Activated CD4-positive, alpha-beta T cell treated with anti-CD3 and anti-CD28 coated beads for 24 hours (primary cell): ENCODE results near the gene APPL2.
A peak's percentile ranks its signal among the peaks of the same experiment; 100 is the strongest.

ENCODE experiments used
- DNase-seq, 2 donors: peaks; one replicate each; pipeline ENCODE4 v3.0.0-alpha.2; 2020; ENCODE audit warnings: low read depth in 2 of 2

Gene APPL2

GRCh38 chr12:105235732-105236476, at the start of gene APPL2:
Gene APPL2 (minus strand): TSS chr12:105236174. CDS start chr12:105236012, 162 bp downstream.
- peak; percentile 71 to 75 for DNase-seq

- no peak for DNase-seq
These were observed 49.4 kb upstream of the APPL2 start for GRCh38 chr12:105285378-105285777.

- DNase-seq = no peak
These were observed 45.7 kb upstream of the APPL2 start for GRCh38 chr12:105281694-105282049.

GRCh38 chr12:105280966-105281693, 45.2 kb upstream of the APPL2 start:
- DNase-seq = no peak

GRCh38 chr12:105279460-105280056, 43.6 kb upstream of the APPL2 start:
- DNase-seq = peak; percentile 3 to 7

- no peak for DNase-seq
These were observed 42.2 kb upstream of the APPL2 start for GRCh38 chr12:105278043-105278697.

- no peak for DNase-seq
These were observed 40.2 kb upstream of the APPL2 start for GRCh38 chr12:105275997-105276733.

GRCh38 chr12:105274571-105274970, 38.6 kb upstream of the APPL2 start:
- no peak for DNase-seq

- DNase-seq = no peak
These were observed 37.6 kb upstream of the APPL2 start for GRCh38 chr12:105273601-105274000.

- DNase-seq = no peak
These were observed 36.9 kb upstream of the APPL2 start for GRCh38 chr12:105272814-105273416.

- DNase-seq = no peak
These were observed 36.2 kb upstream of the APPL2 start for GRCh38 chr12:105272152-105272551.

- DNase-seq = no peak
These were observed 35.4 kb upstream of the APPL2 start for GRCh38 chr12:105271364-105271763.

GRCh38 chr12:105270671-105271255, 34.8 kb upstream of the APPL2 start:
- no peak for DNase-seq

GRCh38 chr12:105267711-105268110, 31.7 kb upstream of the APPL2 start:
- DNase-seq = no peak

- no peak for DNase-seq
These were observed 28.8 kb upstream of the APPL2 start for GRCh38 chr12:105264771-105265170.

GRCh38 chr12:105262461-105263184, 26.6 kb upstream of the APPL2 start:
- DNase-seq = no peak

- DNase-seq = no peak
These were observed 25.0 kb upstream of the APPL2 start for GRCh38 chr12:105261010-105261409.

- DNase-seq = no peak
These were observed 23.3 kb upstream of the APPL2 start for GRCh38 chr12:105259226-105259625.

GRCh38 chr12:105257321-105257728, 21.4 kb upstream of the APPL2 start:
- no peak for DNase-seq

- DNase-seq = no peak
These were observed 20.9 kb upstream of the APPL2 start for GRCh38 chr12:105256921-105257320.
